Spleen (tissue), 7 donors: ENCODE data around the gene SPATA46.

ENCODE experiments used
- CTCF ChIP-seq, 11 experiments: fragments of 200-600 bp in 7 of 11; fragments of 450-650 bp in 4 of 11; sonication (generic) in 4 of 11; IDR thresholded peaks in 8 of 11; conservative IDR thresholded peaks in 3 of 11; 1 replicate in 7 of 11; 2 replicates in 4 of 11; pipeline versions ENCODE4 v1.4.0 to v1.8.0; 2016 to 2021; ENCODE audit warnings: antibody characterized with exemption in 11 of 11, inconsistent platforms in 4 of 11, mild to moderate bottlenecking in 1 of 11
- POLR2A ChIP-seq, 3 donors: fragments of 450-650 bp; IDR thresholded peaks; one replicate each; pipeline ENCODE4 v1.5.1; 2017; ENCODE audit warnings: antibody characterized with exemption in 3 of 3, mild to moderate bottlenecking in 1 of 3
- donor health status: DM: no; HTN: no; CAD: no; lungs with moderate emphysema.
- donor health status: DM: no; HTN: no; CAD: no.
- donor health status: DM: no; HTN: no; CAD: no.

GRCh38 chr1:162361349-162361748 lies 15.3 kb downstream of the SPATA46 start:
- TF ChIP-seq POLR2A (IDR thresholded peaks at IDR 0.05) (no peak), CTCF (IDR thresholded peaks at IDR 0.05 in 8 of 11, conservative IDR thresholded peaks at IDR 0.05 in 3 of 11) (no peak)
